PC-9 (cell line): ENCODE results near the gene ARMH1. TPM values are rescaled to one million over a fixed set of nuclear protein-coding genes. Genes with fewer than 3 reads are reported as not detected.

ENCODE experiments used
- BruUV-seq: library from RNA; stranded (reverse); fragments of 400-500 nt; replicated peaks from 2 replicates; lab custom pipeline; 2021; lab: Mats Ljungman, UMichigan
- CTCF ChIA-PET: fragments of 300-600 bp; sonication (Branson Sonifier 250); formaldehyde crosslinking; loops from one replicate; lab custom pipeline; 2022; ENCODE audit warnings: antibody characterized with exemption; lab: Charles Lee
- POLR2A ChIA-PET: fragments of 300-600 bp; sonication (Branson Sonifier 250); formaldehyde crosslinking; loops from one replicate; lab custom pipeline; 2022; ENCODE audit warnings: antibody characterized with exemption; ENCODE audit not compliant: unreplicated experiment; lab: Charles Lee
- DNase-seq, 2 experiments: peaks; one replicate each; pipeline versions ENCODE4 v3.0.0 to v3.0.0-alpha.2; 2015 to 2022; ENCODE audit warnings: mixed read lengths in 1 of 2
- H2AFZ ChIP-seq: fragments of 200-600 bp; sonication (generic); 2 replicates; pipeline ENCODE4 v1.8.1; 2017; ENCODE audit warnings: antibody characterized with exemption
- H3F3A ChIP-seq: fragments of 200-600 bp; sonication (generic); 2 replicates; pipeline ENCODE4 v1.8.1; 2017; ENCODE audit warnings: antibody characterized with exemption, mild to moderate bottlenecking, low read depth; ENCODE audit not compliant: insufficient read depth
- H3K27ac ChIP-seq: fragments of 200-600 bp; sonication (generic); 2 replicates; pipeline ENCODE4 v1.6.1; 2016; ENCODE audit warnings: mixed run types
- H3K27me3 ChIP-seq: fragments of 200-600 bp; sonication (generic); 2 replicates; pipeline ENCODE4 v1.6.1; 2016; ENCODE audit warnings: low read depth, mixed run types; ENCODE audit not compliant: insufficient read depth
- H3K36me3 ChIP-seq: fragments of 200-600 bp; sonication (generic); 2 replicates; pipeline ENCODE4 v1.6.1; 2016; ENCODE audit warnings: low read depth, mixed run types
- H3K4me1 ChIP-seq: fragments of 200-600 bp; sonication (generic); replicated peaks from 2 replicates; pipeline ENCODE4 v1.6.1; 2016; ENCODE audit warnings: mixed run types; ENCODE audit not compliant: insufficient read depth
- H3K4me2 ChIP-seq: fragments of 200-600 bp; sonication (generic); 2 replicates; pipeline ENCODE4 v1.6.1; 2017; ENCODE audit warnings: mixed run types
- H3K4me3 ChIP-seq: fragments of 200-600 bp; sonication (generic); 2 replicates; pipeline ENCODE4 v1.6.1; 2016; ENCODE audit warnings: mixed run types
- H3K79me2 ChIP-seq: fragments of 200-600 bp; sonication (generic); 2 replicates; pipeline ENCODE4 v1.6.1; 2017; ENCODE audit warnings: low read depth, mixed run types
- H3K9me2 ChIP-seq: fragments of 200-600 bp; sonication (generic); 2 replicates; pipeline ENCODE4 v1.8.1; 2017; ENCODE audit warnings: mild to moderate bottlenecking; ENCODE audit not compliant: insufficient read depth
- H3K9me3 ChIP-seq: fragments of 200-600 bp; sonication (generic); 2 replicates; pipeline ENCODE4 v1.8.1; 2016; ENCODE audit warnings: low read depth; ENCODE audit not compliant: insufficient read depth
- H4K20me1 ChIP-seq: fragments of 200-600 bp; sonication (generic); 2 replicates; pipeline ENCODE4 v1.8.1; 2017; ENCODE audit not compliant: insufficient read depth
- EZH2 ChIP-seq: fragments of 200-600 bp; sonication (generic); IDR thresholded peaks from 2 replicates; pipeline ENCODE4 v1.8.0; 2017; ENCODE audit warnings: antibody characterized with exemption, low read depth
- intact Hi-C: fragments of 100-400 bp; cut with micrococcal nuclease; formaldehyde crosslinking; loops from one replicate; pipeline ENCODE4 v1.10.0; 2022; ENCODE audit not compliant: unreplicated experiment
- total RNA-seq: library from RNA; stranded (reverse); gene quantifications from 2 replicates; pipeline ENCODE4 v1.2.3, GENCODE V29; 2021
- TF ChIP-seq, protein P1 (sequence below): fragments of 200-600 bp; sonication (generic); conservative IDR thresholded peaks from 2 replicates; pipeline ENCODE4 v1.6.1; 2017; ENCODE audit warnings: mixed run types, antibody characterized with exemption, mild to moderate bottlenecking, moderate library complexity

Gene ARMH1
- total RNA-seq, 1 experiment from 2014 or later: 16.9 TPM

DNA sequence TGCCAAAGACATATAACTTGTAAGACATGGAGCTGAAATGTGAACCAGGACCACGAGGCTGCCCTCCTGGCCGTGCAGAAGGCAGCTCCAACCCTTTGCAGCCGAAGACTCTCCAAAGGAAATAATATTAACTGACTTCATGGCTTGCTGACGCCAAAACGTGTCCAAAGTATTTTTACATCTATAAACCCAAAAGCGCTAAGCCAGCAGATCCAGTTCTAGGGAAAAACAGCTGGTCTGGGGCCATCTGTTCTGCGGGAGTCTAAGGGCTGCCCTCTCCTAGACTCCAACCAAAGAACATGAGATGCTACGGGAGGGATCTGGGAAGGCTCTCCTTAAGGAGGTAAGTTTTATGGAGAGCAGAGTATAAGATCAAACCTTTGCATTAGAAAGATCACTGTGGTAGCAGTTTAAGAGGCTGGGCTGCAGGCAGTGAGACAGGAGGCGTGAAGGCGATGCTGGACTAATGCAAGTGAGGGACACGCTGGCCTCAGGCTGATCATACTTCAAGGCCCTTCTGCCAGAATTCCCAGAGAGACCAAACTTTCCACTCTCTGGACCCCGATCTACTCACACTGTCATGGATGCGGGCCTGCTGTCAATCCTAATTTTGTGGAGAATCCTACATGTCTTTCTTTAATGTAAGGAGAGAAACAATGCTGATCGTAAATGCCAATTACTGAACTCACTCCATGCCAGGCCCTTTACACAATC, 1.4 kb upstream of the ARMH1 start:
- no peak for DNase-seq
- no peaks in the 10 kb centered on the region for H4K20me1 ChIP-seq
- peak overlapping the region; percentile 84 for H3K4me2 ChIP-seq
- BruUV-seq: no TSS peak
- no peaks in the 10 kb centered on the region for H3K9me3 ChIP-seq
- peak overlapping the region; percentile 85; the same call in 1 of the 2 replicates for H2AFZ ChIP-seq
- H3F3A ChIP-seq: peaks cover 55% of the 10 kb centered on the region
- H3K4me3 ChIP-seq: peak overlapping the region; percentile 81
- H3K36me3 ChIP-seq: no peaks in the 10 kb centered on the region
- peaks cover 54% of the 10 kb centered on the region for H3K4me1 ChIP-seq
- ChIA-PET POLR2A (interaction anchor here (0.6 to 3.5 kb wide), 6 partner anchors 12 to 629 kb away, joined by 4 to 39 read pairs (median 6); partner anchors contain the start of gene RPS8), CTCF (interaction anchor here (0.6 to 1.9 kb wide), 2 partner anchors 20 to 588 kb away, joined by 6 to 18 read pairs; no protein-coding TSS in a partner anchor)
- TF ChIP-seq, protein P1, sequence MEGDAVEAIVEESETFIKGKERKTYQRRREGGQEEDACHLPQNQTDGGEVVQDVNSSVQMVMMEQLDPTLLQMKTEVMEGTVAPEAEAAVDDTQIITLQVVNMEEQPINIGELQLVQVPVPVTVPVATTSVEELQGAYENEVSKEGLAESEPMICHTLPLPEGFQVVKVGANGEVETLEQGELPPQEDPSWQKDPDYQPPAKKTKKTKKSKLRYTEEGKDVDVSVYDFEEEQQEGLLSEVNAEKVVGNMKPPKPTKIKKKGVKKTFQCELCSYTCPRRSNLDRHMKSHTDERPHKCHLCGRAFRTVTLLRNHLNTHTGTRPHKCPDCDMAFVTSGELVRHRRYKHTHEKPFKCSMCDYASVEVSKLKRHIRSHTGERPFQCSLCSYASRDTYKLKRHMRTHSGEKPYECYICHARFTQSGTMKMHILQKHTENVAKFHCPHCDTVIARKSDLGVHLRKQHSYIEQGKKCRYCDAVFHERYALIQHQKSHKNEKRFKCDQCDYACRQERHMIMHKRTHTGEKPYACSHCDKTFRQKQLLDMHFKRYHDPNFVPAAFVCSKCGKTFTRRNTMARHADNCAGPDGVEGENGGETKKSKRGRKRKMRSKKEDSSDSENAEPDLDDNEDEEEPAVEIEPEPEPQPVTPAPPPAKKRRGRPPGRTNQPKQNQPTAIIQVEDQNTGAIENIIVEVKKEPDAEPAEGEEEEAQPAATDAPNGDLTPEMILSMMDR: no peak
- no peak for TF ChIP-seq EZH2
- intact Hi-C loops: loop anchor here (2.0 to 10.0 kb wide), 2 partner anchors 16 to 1012 kb away; partner anchors contain the start of genes GPBP1L1 and TMEM69
- H3K79me2 ChIP-seq: peaks cover 31% of the 10 kb centered on the region
- no peaks in the 10 kb centered on the region; the same call in 1 of the 2 replicates for H3K9me2 ChIP-seq
- H3K27me3 ChIP-seq: no peaks in the 10 kb centered on the region
- no peak overlapping the region for H3K27ac ChIP-seq

DNA sequence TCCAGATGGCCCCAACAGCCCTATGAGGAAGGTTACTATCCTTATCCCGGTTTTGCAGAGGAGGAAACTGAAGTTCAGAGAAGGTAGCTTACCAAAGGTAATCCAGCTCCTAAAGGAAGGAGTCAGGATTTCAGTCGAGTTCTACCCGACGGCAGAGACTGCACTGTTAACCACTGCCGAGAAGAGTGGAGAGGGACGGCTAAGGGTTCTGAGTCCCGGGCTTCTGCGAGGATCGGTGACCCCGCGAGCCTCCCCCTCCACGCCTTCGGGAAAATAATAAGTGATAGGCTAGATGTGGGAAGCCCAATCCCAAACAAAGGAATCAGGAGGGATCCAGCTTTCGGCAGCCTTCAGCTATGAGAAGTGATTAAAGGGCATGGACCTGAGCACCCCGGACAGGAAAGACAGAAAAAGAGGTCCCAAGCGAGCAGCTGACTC, 820 bp upstream of the ARMH1 start:
- Histone ChIP-seq H2AFZ (peak overlapping the region; percentile 85), H3K27ac (peak overlapping the region; percentile 89; the same call in 1 of the 2 replicates), H3F3A (peaks cover 55% of the 10 kb centered on the region), H3K79me2 (peaks cover 31% of the 10 kb centered on the region), H3K9me3 (no peaks in the 10 kb centered on the region), H4K20me1 (no peaks in the 10 kb centered on the region), H3K4me1 (peaks cover 54% of the 10 kb centered on the region), H3K27me3 (no peaks in the 10 kb centered on the region), H3K36me3 (no peaks in the 10 kb centered on the region), H3K4me3 (peak overlapping the region; percentile 81), H3K4me2 (peak overlapping the region; percentile 84), H3K9me2 (no peaks in the 10 kb centered on the region; the same call in 1 of the 2 replicates)
- POLR2A ChIA-PET: interaction anchor here (0.5 to 3.5 kb wide), 11 partner anchors 13 to 902 kb away, joined by 3 to 39 read pairs (median 4); partner anchors contain the start of genes AKR1A1, PRDX1 and RPS8
- no peak for DNase-seq
- TSS peak; percentile 58 for BruUV-seq
- CTCF ChIA-PET: interaction anchor here (0.6 to 1.9 kb wide), 2 partner anchors 21 to 588 kb away, joined by 6 to 18 read pairs; no protein-coding TSS in a partner anchor
- TF ChIP-seq, protein P1: no peak
- no peak for TF ChIP-seq EZH2
- intact Hi-C loops: loop anchor here (1.0 to 10.0 kb wide), 6 partner anchors 17 to 1011 kb away; partner anchors contain the start of genes DYNLT4, GPBP1L1 and TMEM69

DNA sequence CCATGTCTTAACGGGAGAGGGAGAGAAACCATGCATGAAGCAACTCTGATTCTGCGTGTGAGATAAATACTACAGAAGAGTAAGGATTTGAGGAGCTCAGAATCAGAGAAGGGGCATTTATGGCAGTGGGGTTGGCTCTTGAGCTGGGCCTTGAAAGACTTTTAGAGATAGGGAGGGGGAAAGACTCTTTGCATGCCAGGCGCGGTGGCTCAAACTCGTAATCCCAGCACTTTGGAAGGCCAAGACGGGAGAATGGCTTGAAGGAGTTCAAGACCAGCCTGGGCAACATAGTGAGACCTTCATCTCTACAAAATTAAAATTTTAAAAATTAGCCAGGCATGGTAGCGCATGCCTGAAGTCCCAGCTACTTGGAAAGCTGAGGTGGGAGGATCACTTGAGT, 672 bp downstream of the ARMH1 start:
- Histone ChIP-seq H3K9me2 (no peaks in the 10 kb centered on the region; the same call in 1 of the 2 replicates), H3K36me3 (no peaks in the 10 kb centered on the region), H3F3A (peaks cover 55% of the 10 kb centered on the region), H3K4me1 (peaks cover 54% of the 10 kb centered on the region), H3K79me2 (peaks cover 31% of the 10 kb centered on the region), H3K27ac (peak overlapping the region; percentile 89), H3K4me3 (peak overlapping the region; percentile 81), H3K9me3 (no peaks in the 10 kb centered on the region), H3K27me3 (no peaks in the 10 kb centered on the region), H3K4me2 (peak overlapping the region; percentile 83), H2AFZ (peak overlapping the region; percentile 73; the same call in 1 of the 2 replicates), H4K20me1 (no peaks in the 10 kb centered on the region)
- no TSS peak for BruUV-seq
- ChIA-PET CTCF (no interaction called here), POLR2A (interaction anchor here (0.6 to 1.5 kb wide), 2 partner anchors 47 to 847 kb away, joined by 3 to 5 read pairs; partner anchors contain the start of gene PRDX1)
- TF ChIP-seq EZH2: no peak
- TF ChIP-seq, protein P1: no peak
- DNase-seq: no peak
- intact Hi-C loops: loop anchor here (2.0 to 10.0 kb wide), 3 partner anchors 42 to 1010 kb away; partner anchors contain the start of genes DYNLT4, GPBP1L1 and TMEM69
